HEK293T (cell line): ENCODE data around the gene PKD1L1.

ENCODE experiments used
- CTCF ChIA-PET: fragments of 350-600 bp; formaldehyde crosslinking; extraction: SDS; loops from one replicate; lab custom pipeline; 2021; ENCODE audit warnings: antibody characterized with exemption, inconsistent platforms; lab: Yijun Ruan, JAX
- POLR2A ChIA-PET: fragments of 350-600 bp; formaldehyde crosslinking; extraction: SDS; loops from one replicate; lab custom pipeline; 2020; ENCODE audit warnings: antibody characterized with exemption, inconsistent platforms; lab: Yijun Ruan, JAX
- DNase-seq: peaks from one replicate; pipeline ENCODE4 v3.0.0; 2012; ENCODE audit warnings: mixed read lengths; ENCODE audit errors: extremely low spot score
- ARNT ChIP-seq: fragments of 450-650 bp; IDR thresholded peaks from 2 replicates; pipeline ENCODE4 v1.6.1; 2017; ENCODE audit warnings: mild to moderate bottlenecking
- BHLHE40 ChIP-seq: fragments of 450-650 bp; IDR thresholded peaks from 2 replicates; pipeline ENCODE4 v1.6.1; 2016; ENCODE audit warnings: mild to moderate bottlenecking, moderate library complexity, borderline replicate concordance
- CTBP1 ChIP-seq: fragments of 450-650 bp; IDR thresholded peaks from 2 replicates; pipeline ENCODE4 v1.6.1; 2016; ENCODE audit warnings: borderline replicate concordance
- ELF4 ChIP-seq: fragments of 450-650 bp; IDR thresholded peaks from 2 replicates; pipeline ENCODE4 v1.6.1; 2017; ENCODE audit warnings: antibody characterized with exemption
- FOXA1 ChIP-seq: fragments of 450-650 bp; IDR thresholded peaks from 2 replicates; pipeline ENCODE4 v1.6.1; 2016; ENCODE audit warnings: mild to moderate bottlenecking
- FOXK2 ChIP-seq: fragments of 450-650 bp; IDR thresholded peaks from 2 replicates; pipeline ENCODE4 v1.6.1; 2016; ENCODE audit warnings: mild to moderate bottlenecking
- FOXM1 ChIP-seq: fragments of 450-650 bp; IDR thresholded peaks from 2 replicates; pipeline ENCODE4 v1.6.1; 2017; ENCODE audit warnings: mild to moderate bottlenecking, borderline replicate concordance
- HDGF ChIP-seq: fragments of 450-650 bp; IDR thresholded peaks from 2 replicates; pipeline ENCODE4 v1.6.1; 2017; ENCODE audit warnings: antibody characterized with exemption, borderline replicate concordance
- L3MBTL2 ChIP-seq: fragments of 450-650 bp; conservative IDR thresholded peaks from 2 replicates; pipeline ENCODE4 v1.6.1; 2016; ENCODE audit warnings: mild to moderate bottlenecking
- LEF1 ChIP-seq: fragments of 450-650 bp; IDR thresholded peaks from 2 replicates; pipeline ENCODE4 v1.6.1; 2017; ENCODE audit warnings: mild to moderate bottlenecking, borderline replicate concordance
- NFRKB ChIP-seq: fragments of 450-650 bp; IDR thresholded peaks from 2 replicates; pipeline ENCODE4 v1.6.1; 2016; ENCODE audit warnings: mild to moderate bottlenecking, moderate library complexity
- SP1 ChIP-seq: fragments of 450-650 bp; IDR thresholded peaks from 2 replicates; pipeline ENCODE4 v1.6.1; 2017
- SUZ12 ChIP-seq: fragments of 450-650 bp; IDR thresholded peaks from 2 replicates; pipeline ENCODE4 v1.6.1; 2016; ENCODE audit warnings: mild to moderate bottlenecking
- TARDBP ChIP-seq: fragments of 450-650 bp; IDR thresholded peaks from 2 replicates; pipeline ENCODE4 v1.6.1; 2016
- ZNF384 ChIP-seq: fragments of 450-650 bp; IDR thresholded peaks from 2 replicates; pipeline ENCODE4 v1.6.1; 2016
- TF ChIP-seq, protein P1 (sequence below): fragments of 450-650 bp; IDR thresholded peaks from 2 replicates; pipeline ENCODE4 v1.6.1; 2016

The PKD1L1 gene

GRCh38 chr7:47809387-47809786, 138.9 kb downstream of the PKD1L1 start:
- ChIA-PET CTCF (no interaction called here), POLR2A (no interaction called here)
- TF ChIP-seq FOXM1 (no peak), NFRKB (no peak), BHLHE40 (no peak), HDGF (no peak), LEF1 (no peak), ELF4 (no peak), FOXK2 (no peak), TARDBP (no peak), SUZ12 (no peak), L3MBTL2 (no peak), ARNT (no peak)
- TF ChIP-seq, protein P1, sequence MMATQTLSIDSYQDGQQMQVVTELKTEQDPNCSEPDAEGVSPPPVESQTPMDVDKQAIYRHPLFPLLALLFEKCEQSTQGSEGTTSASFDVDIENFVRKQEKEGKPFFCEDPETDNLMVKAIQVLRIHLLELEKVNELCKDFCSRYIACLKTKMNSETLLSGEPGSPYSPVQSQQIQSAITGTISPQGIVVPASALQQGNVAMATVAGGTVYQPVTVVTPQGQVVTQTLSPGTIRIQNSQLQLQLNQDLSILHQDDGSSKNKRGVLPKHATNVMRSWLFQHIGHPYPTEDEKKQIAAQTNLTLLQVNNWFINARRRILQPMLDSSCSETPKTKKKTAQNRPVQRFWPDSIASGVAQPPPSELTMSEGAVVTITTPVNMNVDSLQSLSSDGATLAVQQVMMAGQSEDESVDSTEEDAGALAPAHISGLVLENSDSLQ, result no peak
- DNase-seq, result no peak

DNA sequence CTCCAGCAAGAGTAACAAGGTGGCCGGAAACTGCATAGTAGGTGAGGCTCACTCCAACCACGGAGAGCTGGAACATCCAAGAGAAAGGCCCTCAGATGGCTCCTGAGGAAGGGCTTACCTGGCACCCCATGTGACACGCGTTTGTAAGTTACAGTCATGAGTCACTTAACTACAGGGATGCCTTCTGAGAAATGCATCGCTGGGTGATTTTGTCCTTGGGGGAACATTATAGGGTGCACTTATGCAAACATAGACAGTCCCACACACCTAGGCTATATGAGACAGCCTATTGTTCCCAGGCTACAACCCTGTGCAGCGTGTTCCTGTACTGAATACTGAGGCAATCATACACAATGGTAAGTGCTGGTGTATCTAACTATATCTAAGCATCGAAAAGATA, 139.9 kb downstream of the PKD1L1 start:
- ChIA-PET CTCF (no interaction called here), POLR2A (no interaction called here)
- DNase-seq, result no peak
- no peak for TF ChIP-seq CTBP1
- no peak for TF ChIP-seq HDGF
- no peak for TF ChIP-seq SUZ12
- no peak for TF ChIP-seq L3MBTL2
- TF ChIP-seq TARDBP, result no peak
- TF ChIP-seq ARNT, result no peak
- TF ChIP-seq NFRKB, result no peak
- no peak for TF ChIP-seq ZNF384

- TF ChIP-seq SUZ12, result no peak
- no peak for TF ChIP-seq TARDBP
- TF ChIP-seq ZNF384, result no peak
- TF ChIP-seq NFRKB, result no peak
- TF ChIP-seq ELF4, result no peak
- TF ChIP-seq FOXK2, result no peak
- TF ChIP-seq CTBP1, result no peak
- no peak for TF ChIP-seq FOXM1
- TF ChIP-seq BHLHE40, result no peak
- no peak for TF ChIP-seq FOXA1
- TF ChIP-seq, protein P1, result no peak
- no peak for TF ChIP-seq SP1
- TF ChIP-seq HDGF, result no peak
- TF ChIP-seq ARNT, result no peak
- no peak for TF ChIP-seq L3MBTL2
- no peak for TF ChIP-seq LEF1
- no peak for DNase-seq
Measured at GRCh38 chr7:47807756-47808155, 140.5 kb downstream of the PKD1L1 start.

DNA sequence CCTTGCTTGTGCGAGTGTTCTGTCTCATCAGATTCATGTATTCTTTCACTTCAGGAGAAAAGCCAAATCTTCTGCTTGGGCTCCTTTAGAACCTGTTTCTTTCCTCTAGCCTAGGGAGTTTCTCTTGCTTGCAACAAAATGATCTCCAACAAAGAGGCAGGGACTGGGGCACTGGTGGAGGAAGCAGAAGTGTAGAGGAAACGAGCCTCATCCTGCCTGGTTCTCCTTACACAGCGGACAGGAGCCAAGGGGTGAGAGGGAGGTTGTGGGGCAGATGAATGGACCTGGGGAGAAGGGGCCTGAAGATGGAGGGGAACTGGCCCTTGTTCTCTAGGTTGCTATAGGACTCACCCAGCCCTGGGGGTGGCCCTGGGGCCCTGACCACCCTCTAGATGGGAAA, 141.1 kb downstream of the PKD1L1 start:
- no peak for DNase-seq
- TF ChIP-seq, protein P1, result no peak
- TF ChIP-seq SP1, result no peak
- TF ChIP-seq ELF4, result no peak
- no peak for TF ChIP-seq L3MBTL2
- ChIA-PET POLR2A (no interaction called here), CTCF (no interaction called here)

More at GRCh38 chr7:47807756-47808155, 140.5 kb downstream of the PKD1L1 start:
- ChIA-PET POLR2A (no interaction called here), CTCF (no interaction called here)

- ChIA-PET POLR2A (no interaction called here), CTCF (no interaction called here)
- TF ChIP-seq LEF1, result no peak
- TF ChIP-seq TARDBP, result no peak
- no peak for TF ChIP-seq BHLHE40
- TF ChIP-seq CTBP1, result no peak
- DNase-seq, result no peak
Measured at GRCh38 chr7:47806701-47807103, 141.6 kb downstream of the PKD1L1 start.

DNA sequence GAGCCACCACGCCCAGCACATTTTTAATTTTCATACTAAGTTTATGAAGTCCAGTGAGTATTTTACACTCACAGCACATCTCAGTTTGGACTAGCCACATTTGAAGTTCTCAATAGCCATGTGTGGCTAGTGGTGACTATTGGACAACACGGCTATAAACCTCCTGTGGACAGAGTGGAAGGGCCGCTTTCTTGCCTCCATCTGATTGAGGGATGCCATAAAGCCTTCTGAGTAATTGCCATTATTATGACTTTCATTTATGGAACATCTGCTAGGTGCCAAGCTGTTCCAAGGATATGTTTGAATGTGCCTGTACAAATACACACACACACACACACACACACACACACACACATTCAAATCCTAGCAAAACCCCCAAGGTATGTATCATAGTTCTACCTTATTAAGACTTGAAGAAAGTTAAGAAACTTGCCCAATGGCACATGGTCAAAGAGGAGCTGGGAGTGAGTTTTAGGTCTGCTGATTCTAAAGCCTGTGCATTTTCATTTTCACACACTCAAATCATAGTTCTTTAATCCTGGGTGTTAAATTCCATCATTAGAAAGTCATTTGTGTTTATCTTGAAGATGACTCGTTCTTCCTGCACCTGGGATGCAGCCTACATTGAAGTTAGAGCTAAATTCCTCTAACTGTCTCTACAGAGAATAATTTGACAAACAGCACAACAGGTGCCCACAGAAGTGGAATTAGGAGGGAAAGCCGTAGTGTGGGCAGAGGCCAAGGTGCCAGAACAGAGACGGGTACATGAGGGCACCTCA, 143.3 kb downstream of the PKD1L1 start:
- DNase-seq, result no peak
- ChIA-PET POLR2A (no interaction called here), CTCF (no interaction called here)
- TF ChIP-seq CTBP1, result no peak
- TF ChIP-seq L3MBTL2, result no peak
- TF ChIP-seq BHLHE40, result no peak
- TF ChIP-seq ELF4, result no peak
- TF ChIP-seq ZNF384, result no peak
- TF ChIP-seq FOXM1, result no peak
- TF ChIP-seq NFRKB, result no peak
- TF ChIP-seq TARDBP, result no peak
- TF ChIP-seq HDGF, result no peak
- TF ChIP-seq LEF1, result no peak
- no peak for TF ChIP-seq ARNT
- no peak for TF ChIP-seq SUZ12

GRCh38 chr7:47803846-47804245, 144.4 kb downstream of the PKD1L1 start:
- POLR2A ChIA-PET, result no interaction called here
- CTCF ChIA-PET, result interaction anchor here (0.7 kb wide), 1 partner anchor 16 kb away, joined by 4 read pairs; no protein-coding TSS in a partner anchor
- TF ChIP-seq ZNF384, result no peak
- no peak for TF ChIP-seq CTBP1
- TF ChIP-seq LEF1, result no peak
- TF ChIP-seq FOXA1, result no peak
- TF ChIP-seq SUZ12, result no peak
- no peak for TF ChIP-seq ELF4
- no peak for TF ChIP-seq ARNT
- TF ChIP-seq TARDBP, result no peak
- no peak for TF ChIP-seq FOXK2
- TF ChIP-seq, protein P1, result no peak
- TF ChIP-seq NFRKB, result no peak
- no peak for TF ChIP-seq FOXM1

More at GRCh38 chr7:47803846-47804245, 144.4 kb downstream of the PKD1L1 start:
- DNase-seq, result no peak
